IMR-90 (cell line): ENCODE measurements around the gene AIFM2. TPM values are rescaled to one million over a fixed set of nuclear protein-coding genes. Genes with fewer than 3 reads are reported as not detected.

Experiments used
- ATAC-seq: fragments of 200-7000 bp; cut with Tn5 transposase; 2 replicates; pipeline ENCODE4 v1.9.1; 2020; ENCODE audit warnings: low read depth, mild to moderate bottlenecking, moderate library complexity
- BruUV-seq: library from RNA; stranded (reverse); fragments of 400-500 nt; replicated peaks from 2 replicates; lab custom pipeline; 2021; lab: Mats Ljungman, UMichigan
- CTCF ChIA-PET: fragments of 300-600 bp; formaldehyde crosslinking; extraction: SDS; loops from one replicate; lab custom pipeline; 2021; ENCODE audit warnings: antibody characterized with exemption; lab: Yijun Ruan, JAX
- POLR2A ChIA-PET: fragments of 300-600 bp; sonication (Branson Sonifier 250); formaldehyde crosslinking; loops from one replicate; lab custom pipeline; 2022; ENCODE audit warnings: antibody characterized with exemption; ENCODE audit not compliant: unreplicated experiment; lab: Charles Lee
- DNase-seq: peaks from one replicate; pipeline ENCODE4 v3.0.0; 2013
- H2AFZ ChIP-seq: replicated peaks from 2 replicates; pipeline ENCODE3; 2013; ENCODE audit warnings: low read length, mild to moderate bottlenecking; ENCODE audit not compliant: poor library complexity
- H2AK5ac ChIP-seq: 2 replicates; pipeline ENCODE4 v1.6.1; 2013; ENCODE audit warnings: low read depth, low read length, inconsistent platforms
- H2AK9ac ChIP-seq: replicated peaks from 2 replicates; pipeline ENCODE3; 2013; ENCODE audit warnings: mild to moderate bottlenecking, low read depth, low read length, moderate library complexity; ENCODE audit not compliant: poor library complexity
- H2BK120ac ChIP-seq: 2 replicates; pipeline ENCODE4 v1.6.1; 2013; ENCODE audit warnings: low read depth, low read length, inconsistent platforms
- H2BK15ac ChIP-seq: 3 replicates; pipeline ENCODE4 v1.6.1; 2013; ENCODE audit warnings: low read depth, low read length, inconsistent platforms
- H2BK20ac ChIP-seq: 2 replicates; pipeline ENCODE4 v1.6.1; 2013; ENCODE audit warnings: low read depth, mild to moderate bottlenecking, inconsistent platforms, low read length, moderate library complexity
- H2BK5ac ChIP-seq: 2 replicates; pipeline ENCODE4 v1.6.1; 2013; ENCODE audit warnings: mild to moderate bottlenecking, low read depth, low read length, inconsistent platforms; ENCODE audit not compliant: poor library complexity, severe bottlenecking
- H3K14ac ChIP-seq: replicated peaks from 2 replicates; pipeline ENCODE4 v1.6.1; 2013; ENCODE audit warnings: low read depth, low read length, inconsistent platforms
- H3K18ac ChIP-seq: 2 replicates; pipeline ENCODE4 v1.6.1; 2013; ENCODE audit warnings: low read depth, low read length, control low read depth
- H3K23ac ChIP-seq: 2 replicates; pipeline ENCODE4 v1.6.1; 2013; ENCODE audit warnings: low read depth, low read length, inconsistent platforms
- H3K27ac ChIP-seq: 2 replicates; pipeline ENCODE4 v1.5.1; 2013; ENCODE audit warnings: mild to moderate bottlenecking, control low read depth, low read length; ENCODE audit not compliant: insufficient read depth
- H3K27me3 ChIP-seq: 2 replicates; pipeline ENCODE4 v1.6.1; 2013; ENCODE audit warnings: low read length; ENCODE audit not compliant: control insufficient read depth, insufficient read depth
- H3K36me3 ChIP-seq: 2 replicates; pipeline ENCODE4 v1.6.1; 2013; ENCODE audit warnings: low read length, mixed read lengths; ENCODE audit not compliant: control insufficient read depth, insufficient read depth
- H3K4ac ChIP-seq: 2 replicates; pipeline ENCODE4 v1.6.1; 2013; ENCODE audit warnings: low read depth, low read length, inconsistent platforms
- H3K4me1 ChIP-seq: 2 replicates; pipeline ENCODE4 v1.6.1; 2013; ENCODE audit warnings: low read length, mixed read lengths; ENCODE audit not compliant: control insufficient read depth, insufficient read depth
- H3K4me2 ChIP-seq: 2 replicates; pipeline ENCODE4 v1.6.1; 2013; ENCODE audit warnings: low read depth, mild to moderate bottlenecking, control low read depth, low read length, moderate library complexity
- H3K4me3 ChIP-seq: 2 replicates; pipeline ENCODE4 v1.5.1; 2013; ENCODE audit warnings: low read depth, mild to moderate bottlenecking, control low read depth, low read length, moderate library complexity; ENCODE audit not compliant: insufficient read depth
- H3K56ac ChIP-seq: 2 replicates; pipeline ENCODE4 v1.6.1; 2013; ENCODE audit warnings: low read length, inconsistent platforms; ENCODE audit not compliant: insufficient read depth; ENCODE audit errors: extremely low read depth
- H3K79me1 ChIP-seq, 2 experiments: 2 replicates each; pipeline ENCODE4 v1.6.1; 2013; ENCODE audit warnings: low read length in 2 of 2, inconsistent platforms in 1 of 2, low read depth in 1 of 2
- H3K9ac ChIP-seq: 2 replicates; pipeline ENCODE4 v1.6.1; 2013; ENCODE audit warnings: low read depth, low read length, control low read depth
- H3K9me1 ChIP-seq: 2 replicates; pipeline ENCODE4 v1.6.1; 2013; ENCODE audit warnings: low read length, inconsistent platforms; ENCODE audit not compliant: insufficient read depth
- H3K9me3 ChIP-seq: 2 replicates; pipeline ENCODE4 v1.6.1; 2013; ENCODE audit warnings: low read length; ENCODE audit not compliant: control insufficient read depth, insufficient read depth
- H4K20me1 ChIP-seq: 2 replicates; pipeline ENCODE4 v1.6.1; 2013; ENCODE audit warnings: low read length, inconsistent platforms; ENCODE audit not compliant: insufficient read depth
- H4K5ac ChIP-seq: 2 replicates; pipeline ENCODE4 v1.6.1; 2013; ENCODE audit warnings: mild to moderate bottlenecking, low read depth, low read length, control low read depth
- H4K8ac ChIP-seq, 2 experiments: 2 replicates each; pipeline ENCODE4 v1.6.1; 2013; ENCODE audit warnings: low read depth in 2 of 2, low read length in 2 of 2, control low read depth in 1 of 2, inconsistent platforms in 1 of 2
- H4K91ac ChIP-seq: 2 replicates; pipeline ENCODE4 v1.6.1; 2013; ENCODE audit warnings: low read depth, low read length, inconsistent platforms; ENCODE audit not compliant: insufficient read depth
- BHLHE40 ChIP-seq: fragments of 150-350 bp; IDR thresholded peaks from 2 replicates; pipeline ENCODE4 v1.6.1; 2016; ENCODE audit warnings: mild to moderate bottlenecking, low read depth, low read length
- CEBPB ChIP-seq: IDR thresholded peaks from 2 replicates; pipeline ENCODE4 v1.6.1; 2012; ENCODE audit warnings: low read depth, low read length, improper control_type of control experiment
- CHD1 ChIP-seq: IDR thresholded peaks from 2 replicates; pipeline ENCODE4 v1.6.1; 2012; ENCODE audit warnings: low read depth, low read length, improper control_type of control experiment
- CTCF ChIP-seq: conservative IDR thresholded peaks from 2 replicates; pipeline ENCODE4 v1.5.1; 2012; ENCODE audit warnings: mild to moderate bottlenecking, low read depth, low read length, improper control_type of control experiment
- FOS ChIP-seq: fragments of 150-350 bp; IDR thresholded peaks from 2 replicates; pipeline ENCODE4 v1.6.1; 2016; ENCODE audit warnings: low read depth, low read length
- MAZ ChIP-seq: IDR thresholded peaks from 2 replicates; pipeline ENCODE4 v1.6.1; 2012; ENCODE audit warnings: low read depth, mild to moderate bottlenecking, low read length, improper control_type of control experiment, moderate library complexity, borderline replicate concordance
- MXI1 ChIP-seq: IDR thresholded peaks from 2 replicates; pipeline ENCODE4 v1.6.1; 2012; ENCODE audit warnings: low read depth, mild to moderate bottlenecking, low read length, moderate library complexity, borderline replicate concordance
- RAD21 ChIP-seq: IDR thresholded peaks from 2 replicates; pipeline ENCODE4 v1.6.1; 2012; ENCODE audit warnings: low read length, improper control_type of control experiment
- RCOR1 ChIP-seq: IDR thresholded peaks from 2 replicates; pipeline ENCODE4 v1.6.1; 2012; ENCODE audit warnings: mild to moderate bottlenecking, low read length, improper control_type of control experiment; ENCODE audit not compliant: insufficient replicate concordance
- SMC3 ChIP-seq: fragments of 150-350 bp; IDR thresholded peaks from 2 replicates; pipeline ENCODE4 v1.6.1; 2016; ENCODE audit warnings: low read depth, mild to moderate bottlenecking, antibody characterized with exemption, low read length, moderate library complexity
- WGBS, 2 experiments: methylation state at CpG; one replicate each; pipeline versions ENCODE4 v1.1.5 to v1.1.7; 2013; ENCODE audit warnings: missing lambda C conversion rate in 2 of 2; ENCODE audit not compliant: insufficient read length in 1 of 2; ENCODE audit errors: extremely low coverage in 2 of 2; 5-methylcytosine and 5-hydroxymethylcytosine counted together
- dilution Hi-C: fragments of 300-500 bp; cut with HindIII; formaldehyde crosslinking; loops from one replicate; pipeline ENCODE4 v1.14.3; 2018; ENCODE audit warnings: low sequenced_read_pairs; ENCODE audit not compliant: unreplicated experiment
- in situ Hi-C: fragments of 300-500 bp; cut with MboI; formaldehyde crosslinking; loops from 3 replicates; pipeline ENCODE4 v1.14.3; 2019; ENCODE audit warnings: low sequenced_read_pairs, inconsistent platforms, mixed read lengths
- intact Hi-C: fragments of 100-400 bp; cut with micrococcal nuclease; formaldehyde crosslinking; loops from 2 replicates; pipeline ENCODE4 v1.10.0; 2022
- polyA plus RNA-seq, 3 experiments: library from polyadenylated mRNA; depleted of rRNA; stranded (reverse); fragments of >200 nt; gene quantifications; 2 replicates each; pipeline ENCODE4 v1.2.3, GENCODE V29; 2012; ENCODE audit warnings: low replicate concordance in 1 of 3
- total RNA-seq: library from RNA; depleted of rRNA; stranded (reverse); fragments of >200 nt; gene quantifications from 2 replicates; pipeline ENCODE4 v1.2.3, GENCODE V29; 2012

AIFM2 gene
- total and polyA plus RNA-seq, 2 of the 4 experiments (the other 2 are of a cell fraction) = 2.0 to 4.6 TPM

GRCh38 chr10:70147259-70147625 is 14.6 kb upstream of the AIFM2 start:
- POLR2A ChIA-PET = no interaction called here
- H2BK15ac ChIP-seq = no peak overlapping the region
- no peak overlapping the region for H2BK5ac ChIP-seq
- H3K9me1 ChIP-seq = peaks cover 13% of the 10 kb centered on the region; the same call in 1 of the 2 replicates
- H3K9me3 ChIP-seq = no peaks in the 10 kb centered on the region
- no peak overlapping the region for H3K14ac ChIP-seq
- H3K4me1 ChIP-seq = peaks cover 11% of the 10 kb centered on the region
- H2BK120ac ChIP-seq = no peak overlapping the region
- DNase-seq = no peak
- no peak overlapping the region for H3K56ac ChIP-seq
- peaks cover 35 to 65% of the 10 kb centered on the region in 2 experiments for H3K79me1 ChIP-seq
- in situ Hi-C loops (no loop called here), intact Hi-C loops (loop anchor here (10.0 kb wide), 2 partner anchors 172 to 342 kb away; partner anchors contain the start of gene COL13A1), dilution Hi-C loops (no loop called here)
- no peak for ATAC-seq
- no peak overlapping the region; a peak in 1 of 4 replicates for H4K8ac ChIP-seq
- H3K27me3 ChIP-seq = no peaks in the 10 kb centered on the region
- H3K4ac ChIP-seq = no peak overlapping the region
- no peak overlapping the region for H3K27ac ChIP-seq
- no peak overlapping the region for H2BK20ac ChIP-seq
- no TSS peak for BruUV-seq
- no peak overlapping the region for H3K4me3 ChIP-seq
- H3K23ac ChIP-seq = no peak overlapping the region
- H3K9ac ChIP-seq = peak overlapping the region; percentile 33; the same call in 1 of the 2 replicates
- no peak for TF ChIP-seq CTCF
- TF ChIP-seq BHLHE40 = no peak
- no peak for TF ChIP-seq CHD1
- TF ChIP-seq FOS = no peak
- no peak for TF ChIP-seq RAD21
- TF ChIP-seq RCOR1 = no peak
- TF ChIP-seq SMC3 = no peak
- TF ChIP-seq CEBPB = no peak
- no peak for TF ChIP-seq MAZ
- no peak for TF ChIP-seq MXI1
- no peak overlapping the region for H4K91ac ChIP-seq
- CTCF ChIA-PET = interaction anchor here (0.6 to 2.1 kb wide), 11 partner anchors 10 to 256 kb away, joined by 3 to 9 read pairs (median 4); partner anchors contain the start of gene SAR1A
- no peak overlapping the region for H2AK9ac ChIP-seq
- WGBS, 2 experiments = 0% methylated on average over 1 of the region's 2 CpGs; no CpG with 5 or more reads in 1 of the 2 experiments
- peak overlapping the region; percentile 84 for H3K4me2 ChIP-seq
- H4K20me1 ChIP-seq = peaks cover 53% of the 10 kb centered on the region
- no peak overlapping the region for H2AK5ac ChIP-seq
- no peak overlapping the region for H2AFZ ChIP-seq
- peaks cover 21% of the 10 kb centered on the region for H3K36me3 ChIP-seq
- no peak overlapping the region for H3K18ac ChIP-seq
- H4K5ac ChIP-seq = no peak overlapping the region
